CD4-positive, alpha-beta T cell treated with Interleukin-21 for 1 hour (primary cell): ENCODE measurements around the gene PLEKHB2.
"Not testable (repeated sequence)": the region's sequence is repeated elsewhere in the genome, so short reads cannot be mapped to it uniquely, and the experiment has no call there.

Experiments used
- DNase-seq: peaks from one replicate; pipeline ENCODE4 v3.0.0-alpha.2; 2020

PLEKHB2 gene

GRCh38 chr2:131145040-131145439 lies 39.9 kb downstream of the PLEKHB2 start:
- no peak for DNase-seq

DNA sequence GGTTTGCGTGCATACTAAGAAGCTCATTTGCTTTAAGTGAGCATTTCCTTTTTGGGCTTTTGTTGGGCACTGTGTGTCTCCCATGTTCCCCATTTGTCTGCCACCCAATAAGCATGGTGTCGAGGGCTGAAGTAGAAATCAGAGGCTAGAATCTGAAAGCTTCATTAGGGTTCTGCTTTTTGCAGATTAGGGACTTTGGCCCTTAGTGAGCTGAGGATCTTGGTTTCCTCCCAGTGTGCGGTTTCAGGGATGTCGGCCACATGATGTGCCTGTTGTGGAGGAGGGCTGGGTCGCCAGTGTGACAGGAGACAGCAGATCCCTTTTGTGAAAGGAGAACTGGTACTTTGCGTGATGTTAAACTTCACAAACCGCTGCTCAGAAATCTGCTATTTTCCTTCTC lies 41.1 kb downstream of the PLEKHB2 start:
- peak; percentile 10 for DNase-seq

- no peak for DNase-seq
Observed at GRCh38 chr2:131146749-131147148, 41.6 kb downstream of the PLEKHB2 start.

- DNase-seq, result no peak
Observed at GRCh38 chr2:131148426-131148825, 43.3 kb downstream of the PLEKHB2 start.

- not testable (repeated sequence) for DNase-seq
Observed at GRCh38 chr2:131150109-131150508, 45.0 kb downstream of the PLEKHB2 start.

DNA sequence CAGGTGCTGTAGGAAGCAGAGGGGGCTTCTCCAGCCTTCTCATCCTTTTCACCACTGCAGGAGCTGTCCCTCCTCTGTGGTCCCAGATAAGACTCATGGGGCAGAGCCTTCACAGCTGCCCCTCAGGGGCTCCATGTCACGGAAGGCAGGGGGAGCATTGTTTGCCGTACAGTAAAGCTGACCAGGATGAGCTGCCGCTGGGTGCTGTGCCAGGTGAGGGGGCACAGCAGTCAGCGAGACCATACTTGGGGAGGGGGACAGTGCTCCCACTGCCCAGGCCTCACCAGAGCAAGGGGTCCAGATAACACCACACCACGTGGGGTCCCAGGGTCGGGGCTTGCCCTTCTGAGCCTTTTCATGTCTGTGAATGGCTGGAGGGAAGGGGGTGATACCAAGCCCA lies 46.3 kb downstream of the PLEKHB2 start:
- DNase-seq, result no peak

- no peak for DNase-seq
Observed at GRCh38 chr2:131152074-131152473, 46.9 kb downstream of the PLEKHB2 start.

DNA sequence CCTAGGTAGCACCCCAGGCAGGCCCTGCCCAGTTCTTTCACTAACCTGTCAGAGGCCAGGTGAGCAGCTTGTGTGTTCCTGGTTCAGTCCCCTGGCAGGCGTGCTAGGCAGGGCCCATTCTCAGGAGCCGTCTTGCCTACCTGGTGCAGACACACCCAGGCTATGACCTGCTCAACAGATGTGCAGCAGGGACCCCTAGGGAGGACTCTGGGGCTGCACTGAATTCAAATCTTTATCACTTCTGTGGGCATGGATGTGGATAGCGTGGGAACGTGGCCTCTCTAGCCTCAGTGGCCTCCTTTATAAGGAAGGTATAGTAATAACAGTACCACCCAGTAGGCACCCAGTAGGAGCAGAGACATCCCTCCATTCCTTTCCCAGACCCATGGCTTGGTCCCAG lies 48.4 kb downstream of the PLEKHB2 start:
- no peak for DNase-seq

DNA sequence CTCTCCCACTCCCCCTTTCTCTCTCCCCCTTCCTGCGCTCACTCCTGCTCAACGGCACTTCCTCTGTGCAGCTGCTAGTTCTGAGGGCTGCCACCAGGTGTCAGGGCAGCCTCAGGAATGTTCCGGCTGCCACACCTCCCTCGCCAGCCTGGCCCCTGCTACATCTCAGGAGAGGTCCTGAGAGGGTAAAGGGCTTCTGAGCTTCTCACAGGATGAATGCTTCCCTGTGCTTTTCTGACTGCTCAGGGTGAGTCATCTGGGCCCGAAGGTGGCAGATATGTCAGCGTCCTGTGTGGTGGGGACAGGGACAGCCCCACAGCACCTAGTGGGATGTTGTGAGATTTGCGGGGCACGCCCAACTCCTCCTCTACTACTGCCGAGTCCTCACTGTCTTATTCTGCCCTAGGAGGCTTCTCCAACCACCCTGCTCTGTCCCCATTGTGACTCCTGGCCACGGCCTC lies 49.0 kb downstream of the PLEKHB2 start:
- peak; percentile 72 for DNase-seq

DNA sequence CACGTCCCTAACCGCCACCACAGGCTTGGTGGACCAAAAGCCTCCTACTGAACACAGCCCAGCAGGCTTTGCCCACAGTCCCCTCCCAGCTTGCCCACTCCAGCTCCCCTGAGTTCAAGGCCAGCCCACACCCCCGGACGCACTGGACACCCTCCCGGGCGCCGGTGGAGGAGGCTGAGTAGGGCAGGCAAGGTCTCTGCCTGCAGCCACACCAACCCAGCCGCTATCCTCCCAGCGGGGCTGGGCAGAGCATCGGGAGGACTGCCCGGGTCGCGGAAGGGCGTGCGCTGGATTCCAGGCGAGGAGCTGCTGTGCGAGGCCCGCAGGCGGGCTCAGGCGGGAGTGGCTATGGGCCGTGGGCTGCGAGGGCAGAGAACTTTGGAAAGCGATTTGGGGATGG lies 49.5 kb downstream of the PLEKHB2 start:
- DNase-seq, result no peak

GRCh38 chr2:131155208-131155855 lies 50.2 kb downstream of the PLEKHB2 start:
- no peak for DNase-seq

GRCh38 chr2:131156452-131157149 lies 51.5 kb downstream of the PLEKHB2 start:
- DNase-seq, result peak; percentile 3

- not testable (repeated sequence) for DNase-seq
Observed at GRCh38 chr2:131165562-131165961, 60.4 kb downstream of the PLEKHB2 start.

GRCh38 chr2:131168538-131168937 lies 63.4 kb downstream of the PLEKHB2 start:
- DNase-seq, result no peak

- DNase-seq, result not testable (repeated sequence)
Observed at GRCh38 chr2:131178050-131178449, 72.9 kb downstream of the PLEKHB2 start.

- DNase-seq, result not testable (repeated sequence)
Observed at GRCh38 chr2:131178721-131179418, 73.7 kb downstream of the PLEKHB2 start.

- not testable (repeated sequence) for DNase-seq
Observed at GRCh38 chr2:131181451-131181850, 76.3 kb downstream of the PLEKHB2 start.

DNA sequence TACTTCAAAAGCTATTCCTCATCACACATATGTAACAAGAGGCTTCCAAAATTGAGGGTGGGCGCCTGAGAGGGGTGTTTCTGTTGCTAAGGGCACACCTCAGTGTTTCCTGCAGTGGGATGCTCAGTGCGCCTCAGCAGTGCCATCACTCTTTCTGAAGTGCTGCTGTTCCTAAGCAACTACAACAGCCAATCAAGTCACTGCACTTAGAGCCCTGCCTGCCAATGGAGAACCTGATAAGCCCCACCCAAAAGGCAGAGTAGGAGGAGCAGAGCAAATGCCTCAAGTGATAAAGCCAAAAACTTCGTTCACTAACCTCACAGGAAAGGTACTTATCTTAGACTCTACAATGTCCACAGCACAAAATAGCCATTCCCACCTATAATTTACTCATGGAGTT lies 88.3 kb downstream of the PLEKHB2 start:
- DNase-seq, result peak; percentile 0

GRCh38 chr2:131196186-131196585 lies 91.0 kb downstream of the PLEKHB2 start:
- not testable (repeated sequence) for DNase-seq
